ENCODE results near the gene FAHD2A.

DNA sequence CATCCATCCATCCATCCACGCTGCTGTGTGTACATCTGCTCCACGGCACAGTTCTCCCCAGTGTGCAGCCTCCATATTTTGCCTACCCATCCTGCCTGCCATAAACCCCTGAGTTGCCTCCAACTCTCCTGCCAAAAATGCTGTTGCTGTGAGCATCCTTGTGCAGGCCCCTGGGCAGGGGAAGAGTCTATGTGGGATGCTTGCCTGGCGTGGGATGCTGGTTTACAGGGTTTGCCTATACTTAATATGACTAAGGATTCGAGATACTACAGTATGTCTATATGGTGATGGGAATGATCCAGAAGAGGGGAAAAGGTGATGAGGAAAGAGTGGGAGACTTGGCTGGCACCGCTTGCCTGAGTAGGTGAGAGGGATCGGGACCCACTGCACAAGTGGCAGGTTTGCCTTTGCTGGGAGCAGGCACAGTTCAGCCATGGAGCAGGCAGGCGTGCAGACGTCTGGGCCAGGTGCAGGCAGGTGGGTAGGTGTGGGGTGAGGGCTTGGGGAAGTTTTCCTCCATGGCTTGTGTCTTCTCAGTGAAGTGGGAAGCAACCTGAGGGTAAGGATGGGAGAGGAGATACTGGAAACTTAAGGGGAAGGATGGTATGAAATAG lies 30.2 kb upstream of the FAHD2A start:
- no peak for TF ChIP-seq POLR2AphosphoS5 (IDR thresholded peaks at IDR 0.05)
- TF ChIP-seq EP300 (conservative IDR thresholded peaks at IDR 0.05; ENCODE audit: poor library complexity, severe bottlenecking), result no peak
- TF ChIP-seq MXI1 (conservative IDR thresholded peaks at IDR 0.05; ENCODE audit: poor library complexity, severe bottlenecking), result no peak
- TF ChIP-seq, protein P1, sequence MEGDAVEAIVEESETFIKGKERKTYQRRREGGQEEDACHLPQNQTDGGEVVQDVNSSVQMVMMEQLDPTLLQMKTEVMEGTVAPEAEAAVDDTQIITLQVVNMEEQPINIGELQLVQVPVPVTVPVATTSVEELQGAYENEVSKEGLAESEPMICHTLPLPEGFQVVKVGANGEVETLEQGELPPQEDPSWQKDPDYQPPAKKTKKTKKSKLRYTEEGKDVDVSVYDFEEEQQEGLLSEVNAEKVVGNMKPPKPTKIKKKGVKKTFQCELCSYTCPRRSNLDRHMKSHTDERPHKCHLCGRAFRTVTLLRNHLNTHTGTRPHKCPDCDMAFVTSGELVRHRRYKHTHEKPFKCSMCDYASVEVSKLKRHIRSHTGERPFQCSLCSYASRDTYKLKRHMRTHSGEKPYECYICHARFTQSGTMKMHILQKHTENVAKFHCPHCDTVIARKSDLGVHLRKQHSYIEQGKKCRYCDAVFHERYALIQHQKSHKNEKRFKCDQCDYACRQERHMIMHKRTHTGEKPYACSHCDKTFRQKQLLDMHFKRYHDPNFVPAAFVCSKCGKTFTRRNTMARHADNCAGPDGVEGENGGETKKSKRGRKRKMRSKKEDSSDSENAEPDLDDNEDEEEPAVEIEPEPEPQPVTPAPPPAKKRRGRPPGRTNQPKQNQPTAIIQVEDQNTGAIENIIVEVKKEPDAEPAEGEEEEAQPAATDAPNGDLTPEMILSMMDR (IDR thresholded peaks at IDR 0.05; ENCODE audit: poor library complexity, severe bottlenecking), result no peak
- TF ChIP-seq EZH2 (IDR thresholded peaks at IDR 0.05; ENCODE audit: borderline replicate concordance, insufficient read depth, low read length, poor library complexity, severe bottlenecking), result no peak
- no peak for TF ChIP-seq RAD21 (conservative IDR thresholded peaks at IDR 0.05)
- TF ChIP-seq, protein P2, sequence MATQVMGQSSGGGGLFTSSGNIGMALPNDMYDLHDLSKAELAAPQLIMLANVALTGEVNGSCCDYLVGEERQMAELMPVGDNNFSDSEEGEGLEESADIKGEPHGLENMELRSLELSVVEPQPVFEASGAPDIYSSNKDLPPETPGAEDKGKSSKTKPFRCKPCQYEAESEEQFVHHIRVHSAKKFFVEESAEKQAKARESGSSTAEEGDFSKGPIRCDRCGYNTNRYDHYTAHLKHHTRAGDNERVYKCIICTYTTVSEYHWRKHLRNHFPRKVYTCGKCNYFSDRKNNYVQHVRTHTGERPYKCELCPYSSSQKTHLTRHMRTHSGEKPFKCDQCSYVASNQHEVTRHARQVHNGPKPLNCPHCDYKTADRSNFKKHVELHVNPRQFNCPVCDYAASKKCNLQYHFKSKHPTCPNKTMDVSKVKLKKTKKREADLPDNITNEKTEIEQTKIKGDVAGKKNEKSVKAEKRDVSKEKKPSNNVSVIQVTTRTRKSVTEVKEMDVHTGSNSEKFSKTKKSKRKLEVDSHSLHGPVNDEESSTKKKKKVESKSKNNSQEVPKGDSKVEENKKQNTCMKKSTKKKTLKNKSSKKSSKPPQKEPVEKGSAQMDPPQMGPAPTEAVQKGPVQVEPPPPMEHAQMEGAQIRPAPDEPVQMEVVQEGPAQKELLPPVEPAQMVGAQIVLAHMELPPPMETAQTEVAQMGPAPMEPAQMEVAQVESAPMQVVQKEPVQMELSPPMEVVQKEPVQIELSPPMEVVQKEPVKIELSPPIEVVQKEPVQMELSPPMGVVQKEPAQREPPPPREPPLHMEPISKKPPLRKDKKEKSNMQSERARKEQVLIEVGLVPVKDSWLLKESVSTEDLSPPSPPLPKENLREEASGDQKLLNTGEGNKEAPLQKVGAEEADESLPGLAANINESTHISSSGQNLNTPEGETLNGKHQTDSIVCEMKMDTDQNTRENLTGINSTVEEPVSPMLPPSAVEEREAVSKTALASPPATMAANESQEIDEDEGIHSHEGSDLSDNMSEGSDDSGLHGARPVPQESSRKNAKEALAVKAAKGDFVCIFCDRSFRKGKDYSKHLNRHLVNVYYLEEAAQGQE (IDR thresholded peaks at IDR 0.05; ENCODE audit: borderline replicate concordance), result no peak
- TF ChIP-seq TAF1 (IDR thresholded peaks at IDR 0.05; ENCODE audit: low read depth), result no peak

Measured in neural cell (in vitro differentiated cells).